Neural progenitor cell (in vitro differentiated cells): ENCODE measurements around the gene CAP2. TPM values are rescaled to one million over a fixed set of nuclear protein-coding genes. Genes with fewer than 3 reads are reported as not detected.
"Not testable (repeated sequence)": the region's sequence is repeated elsewhere in the genome, so short reads cannot be mapped to it uniquely, and the experiment has no call there.

ENCODE experiments used
- DNase-seq: peaks from one replicate; pipeline ENCODE4 v3.0.0-alpha.2; 2016; ENCODE audit warnings: low spot score
- H2AFZ ChIP-seq: fragments of 200-600 bp; sonication (generic); replicated peaks from 2 replicates; pipeline ENCODE4 v1.6.1; 2016; ENCODE audit warnings: antibody characterized with exemption
- H3F3A ChIP-seq: fragments of 200-600 bp; sonication (generic); 2 replicates; pipeline ENCODE4 v1.6.1; 2016; ENCODE audit warnings: antibody characterized with exemption, low read depth
- H3K27ac ChIP-seq: fragments of 200-600 bp; sonication (generic); 2 replicates; pipeline ENCODE4 v1.5.1; 2016; ENCODE audit warnings: mild to moderate bottlenecking
- H3K27me3 ChIP-seq: fragments of 200-600 bp; sonication (generic); 2 replicates; pipeline ENCODE4 v1.6.1; 2016; ENCODE audit warnings: mild to moderate bottlenecking, moderate library complexity
- H3K36me3 ChIP-seq: fragments of 200-600 bp; sonication (generic); 2 replicates; pipeline ENCODE4 v1.5.1; 2016
- H3K4me1 ChIP-seq: fragments of 200-600 bp; sonication (generic); 2 replicates; pipeline ENCODE4 v1.6.1; 2016; ENCODE audit warnings: mixed run types
- H3K4me2 ChIP-seq: fragments of 200-600 bp; sonication (generic); 2 replicates; pipeline ENCODE4 v1.6.1; 2016
- H3K4me3 ChIP-seq: fragments of 200-600 bp; sonication (generic); 2 replicates; pipeline ENCODE4 v1.5.1; 2016
- H3K79me2 ChIP-seq: fragments of 200-600 bp; sonication (generic); 2 replicates; pipeline ENCODE4 v1.6.1; 2016; ENCODE audit warnings: low read depth
- H3K9ac ChIP-seq: fragments of 200-600 bp; sonication (generic); 2 replicates; pipeline ENCODE4 v1.6.1; 2016
- H3K9me3 ChIP-seq: fragments of 200-600 bp; sonication (generic); 2 replicates; pipeline ENCODE4 v1.5.1; 2016; ENCODE audit warnings: low read depth
- H4K20me1 ChIP-seq: fragments of 200-600 bp; sonication (generic); 2 replicates; pipeline ENCODE4 v1.6.1; 2016; ENCODE audit warnings: low read depth
- H3K27ac Mint-ChIP-seq: 3 replicates; pipeline ENCODE4 v1.8.0; 2021; ENCODE audit warnings: mixed read lengths
- H3K27me3 Mint-ChIP-seq: 2 replicates; pipeline ENCODE4 v1.8.0; 2022; ENCODE audit warnings: low read depth, mild to moderate bottlenecking, inconsistent platforms, moderate library complexity, mixed read lengths; ENCODE audit not compliant: insufficient read depth
- H3K36me3 Mint-ChIP-seq: 3 replicates; pipeline ENCODE4 v1.8.0; 2021; ENCODE audit warnings: mixed read lengths
- H3K4me1 Mint-ChIP-seq: 3 replicates; pipeline ENCODE4 v1.8.0; 2021; ENCODE audit warnings: mixed read lengths
- H3K4me3 Mint-ChIP-seq: 3 replicates; pipeline ENCODE4 v1.8.0; 2021; ENCODE audit warnings: mild to moderate bottlenecking, moderate library complexity, mixed read lengths
- H3K9me3 Mint-ChIP-seq: 3 replicates; pipeline ENCODE4 v1.8.0; 2020; ENCODE audit warnings: mixed read lengths
- EZH2 ChIP-seq: fragments of 200-600 bp; sonication (generic); IDR thresholded peaks from 2 replicates; pipeline ENCODE4 v1.6.1; 2017; ENCODE audit warnings: antibody characterized with exemption, mild to moderate bottlenecking, moderate library complexity
- EZH2phosphoT487 ChIP-seq: fragments of 200-600 bp; sonication (generic); IDR thresholded peaks from 2 replicates; pipeline ENCODE4 v1.6.1; 2017; ENCODE audit warnings: antibody characterized with exemption
- total RNA-seq: library from RNA; depleted of rRNA; stranded (reverse); fragments of >200 nt; gene quantifications from 2 replicates; pipeline ENCODE4 v1.2.3, GENCODE V29; 2015; ENCODE audit warnings: low replicate concordance
- TF ChIP-seq, protein P1 (sequence below): fragments of 200-600 bp; sonication (generic); IDR thresholded peaks from 2 replicates; pipeline ENCODE4 v1.5.1; 2017; ENCODE audit warnings: antibody characterized with exemption, mild to moderate bottlenecking

The CAP2 gene
- total RNA-seq, 1 donor from 2014 or later = 27.4 TPM

DNA sequence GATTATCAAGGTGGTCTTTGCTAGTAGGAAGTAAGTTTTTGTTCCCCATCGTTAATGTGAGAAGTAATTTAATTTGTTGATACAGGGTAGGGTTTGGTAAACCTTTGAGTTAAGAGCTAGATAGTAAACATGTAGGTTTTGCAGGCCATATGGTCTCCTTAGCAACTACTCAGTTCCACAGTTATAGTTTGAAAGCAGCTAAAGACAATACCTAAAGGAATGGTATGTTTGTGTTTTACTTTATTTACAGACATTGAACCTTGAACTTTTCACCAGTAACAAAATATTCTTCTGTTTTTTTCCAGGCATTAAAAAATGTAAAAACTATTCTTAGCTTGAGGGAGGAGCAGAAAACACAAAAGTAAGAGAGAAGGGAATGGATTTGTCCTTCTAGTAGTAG, 1.7 kb downstream of the CAP2 start:
- Histone ChIP-seq H3K27ac (no peak overlapping the region), H2AFZ (no peak overlapping the region), H3K9ac (no peak overlapping the region), H4K20me1 (no peaks in the 10 kb centered on the region), H3K4me2 (peak overlapping the region; percentile 96), H3K36me3 (peaks cover 12% of the 10 kb centered on the region), H3F3A (peaks cover 6% of the 10 kb centered on the region), H3K79me2 (peaks cover 52% of the 10 kb centered on the region), H3K9me3 (no peaks in the 10 kb centered on the region), H3K27me3 (no peaks in the 10 kb centered on the region), H3K4me1 (peaks cover 14% of the 10 kb centered on the region), H3K4me3 (peak overlapping the region; percentile 87)
- peaks cover 33% of the 10 kb centered on the region for H3K9me3 Mint-ChIP-seq
- H3K4me3 Mint-ChIP-seq = peak overlapping the region; percentile 99
- no peak overlapping the region for H3K27ac Mint-ChIP-seq
- no peak for TF ChIP-seq EZH2
- no peak for TF ChIP-seq EZH2phosphoT487
- TF ChIP-seq, protein P1, sequence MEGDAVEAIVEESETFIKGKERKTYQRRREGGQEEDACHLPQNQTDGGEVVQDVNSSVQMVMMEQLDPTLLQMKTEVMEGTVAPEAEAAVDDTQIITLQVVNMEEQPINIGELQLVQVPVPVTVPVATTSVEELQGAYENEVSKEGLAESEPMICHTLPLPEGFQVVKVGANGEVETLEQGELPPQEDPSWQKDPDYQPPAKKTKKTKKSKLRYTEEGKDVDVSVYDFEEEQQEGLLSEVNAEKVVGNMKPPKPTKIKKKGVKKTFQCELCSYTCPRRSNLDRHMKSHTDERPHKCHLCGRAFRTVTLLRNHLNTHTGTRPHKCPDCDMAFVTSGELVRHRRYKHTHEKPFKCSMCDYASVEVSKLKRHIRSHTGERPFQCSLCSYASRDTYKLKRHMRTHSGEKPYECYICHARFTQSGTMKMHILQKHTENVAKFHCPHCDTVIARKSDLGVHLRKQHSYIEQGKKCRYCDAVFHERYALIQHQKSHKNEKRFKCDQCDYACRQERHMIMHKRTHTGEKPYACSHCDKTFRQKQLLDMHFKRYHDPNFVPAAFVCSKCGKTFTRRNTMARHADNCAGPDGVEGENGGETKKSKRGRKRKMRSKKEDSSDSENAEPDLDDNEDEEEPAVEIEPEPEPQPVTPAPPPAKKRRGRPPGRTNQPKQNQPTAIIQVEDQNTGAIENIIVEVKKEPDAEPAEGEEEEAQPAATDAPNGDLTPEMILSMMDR = no peak
- DNase-seq = no peak
- peaks cover 7% of the 10 kb centered on the region for H3K27me3 Mint-ChIP-seq
- peaks cover 30% of the 10 kb centered on the region for H3K36me3 Mint-ChIP-seq
- peaks cover 19% of the 10 kb centered on the region for H3K4me1 Mint-ChIP-seq

DNA sequence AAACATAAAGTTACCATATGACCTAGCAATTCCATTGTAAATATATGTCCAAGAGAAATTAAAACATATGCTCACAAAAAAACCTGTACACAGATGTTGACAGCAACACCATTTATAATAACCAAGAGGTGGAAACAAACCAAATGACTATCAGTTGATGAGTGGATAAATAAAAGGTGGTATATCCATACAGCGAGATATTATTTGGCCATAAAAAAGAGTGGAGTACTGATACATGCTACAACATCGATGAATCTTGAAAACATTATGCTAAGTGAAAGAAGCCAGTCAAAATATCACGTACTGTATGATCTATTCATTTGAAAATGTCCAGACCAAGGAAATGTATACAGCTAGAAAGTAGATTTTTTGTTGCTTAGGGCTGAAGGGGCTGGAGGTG, 2.9 kb downstream of the CAP2 start:
- H3K27ac Mint-ChIP-seq = no peak overlapping the region
- DNase-seq = no peak
- Histone ChIP-seq H3K27me3 (no peaks in the 10 kb centered on the region), H3K36me3 (peaks cover 12% of the 10 kb centered on the region), H4K20me1 (no peaks in the 10 kb centered on the region), H3K79me2 (peaks cover 59% of the 10 kb centered on the region), H3K9me3 (no peaks in the 10 kb centered on the region), H3K4me3 (no peak overlapping the region), H2AFZ (no peak overlapping the region), H3K4me1 (peaks cover 14% of the 10 kb centered on the region), H3K9ac (no peak overlapping the region), H3K4me2 (no peak overlapping the region), H3F3A (peaks cover 6% of the 10 kb centered on the region), H3K27ac (no peak overlapping the region)
- peaks cover 38% of the 10 kb centered on the region for H3K36me3 Mint-ChIP-seq
- H3K4me1 Mint-ChIP-seq = peaks cover 19% of the 10 kb centered on the region
- no peak overlapping the region for H3K4me3 Mint-ChIP-seq
- no peak for TF ChIP-seq EZH2
- no peak for TF ChIP-seq EZH2phosphoT487
- TF ChIP-seq, protein P1 = no peak
- H3K27me3 Mint-ChIP-seq = peaks cover 7% of the 10 kb centered on the region
- peaks cover 43% of the 10 kb centered on the region for H3K9me3 Mint-ChIP-seq

DNA sequence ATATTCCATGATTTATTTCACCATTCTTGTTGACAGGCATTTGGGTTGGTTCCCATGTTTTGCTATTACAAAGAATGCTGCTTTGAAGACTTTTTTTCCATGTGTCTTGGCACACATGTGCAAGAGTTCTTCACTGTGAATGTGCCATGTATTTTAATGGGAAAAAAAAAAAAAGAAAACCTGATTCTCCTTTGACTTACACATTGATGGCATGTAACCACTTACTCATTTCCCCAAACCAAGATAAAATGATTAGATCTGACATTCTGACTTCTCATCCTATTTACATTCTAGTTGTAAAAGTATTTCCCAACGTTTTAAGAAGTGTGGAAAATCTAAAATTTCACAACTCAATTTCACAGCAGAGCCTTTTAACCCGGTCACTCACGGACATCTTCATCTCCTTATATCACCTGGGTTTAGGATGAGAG, 4.4 kb downstream of the CAP2 start:
- H3K27ac ChIP-seq = no peak overlapping the region
- Mint-ChIP-seq H3K4me1 (peaks cover 14% of the 10 kb centered on the region), H3K4me3 (no peak overlapping the region), H3K9me3 (peaks cover 48% of the 10 kb centered on the region), H3K27ac (no peak overlapping the region), H3K27me3 (peaks cover 7% of the 10 kb centered on the region), H3K36me3 (peaks cover 43% of the 10 kb centered on the region)
- H4K20me1 ChIP-seq = no peaks in the 10 kb centered on the region
- peaks cover 6% of the 10 kb centered on the region for H3F3A ChIP-seq
- no peaks in the 10 kb centered on the region for H3K27me3 ChIP-seq
- H3K4me1 ChIP-seq = peaks cover 9% of the 10 kb centered on the region
- peaks cover 74% of the 10 kb centered on the region for H3K79me2 ChIP-seq
- H2AFZ ChIP-seq = no peak overlapping the region
- H3K36me3 ChIP-seq = peaks cover 12% of the 10 kb centered on the region
- H3K9ac ChIP-seq = no peak overlapping the region
- no peak overlapping the region for H3K4me3 ChIP-seq
- H3K9me3 ChIP-seq = no peaks in the 10 kb centered on the region
- H3K4me2 ChIP-seq = no peak overlapping the region
- DNase-seq = no peak
- TF ChIP-seq, protein P1 = no peak

DNA sequence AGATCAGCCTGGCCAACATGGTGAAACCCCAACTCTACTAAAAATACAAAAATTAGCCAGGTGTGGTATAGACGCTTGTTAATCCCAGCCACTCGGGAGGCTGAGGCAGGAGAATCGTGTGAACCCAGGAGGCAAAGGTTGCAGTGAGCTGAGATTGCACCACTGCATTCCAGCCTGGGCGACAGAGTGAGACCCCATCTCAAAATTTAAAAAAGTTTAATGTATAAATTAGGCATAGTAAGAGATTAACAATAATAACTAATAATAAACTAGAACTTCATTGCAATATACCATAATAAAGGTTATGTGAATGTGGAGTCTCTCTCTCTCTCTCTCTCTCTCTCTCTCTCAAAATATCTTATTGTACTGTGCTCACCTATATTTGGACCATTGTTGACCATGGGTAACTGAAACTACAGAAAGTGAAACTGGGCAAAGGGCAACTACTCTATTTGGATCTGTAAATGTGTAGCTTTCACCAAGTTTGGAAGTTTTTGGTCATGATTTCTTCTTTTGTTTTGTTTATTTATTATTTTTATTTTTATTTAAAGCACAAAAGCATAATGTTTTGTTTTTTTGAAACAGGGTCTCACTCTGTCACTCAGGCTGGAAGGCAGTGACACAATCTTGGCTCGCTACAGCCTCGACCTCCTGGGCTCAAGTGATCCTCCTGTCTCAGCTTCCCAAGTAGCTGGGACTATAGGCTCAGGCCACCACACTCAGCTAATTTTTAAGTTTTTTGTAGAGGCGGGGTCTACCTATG, 12.0 kb downstream of the CAP2 start:
- DNase-seq, H3K4me1 ChIP-seq, H3K27ac ChIP-seq, H3K4me3 Mint-ChIP-seq, H3K27ac Mint-ChIP-seq, H3K4me2 ChIP-seq, H3K36me3 ChIP-seq, H3K4me1 Mint-ChIP-seq, H3K9ac ChIP-seq, H3K27me3 Mint-ChIP-seq, H3F3A ChIP-seq, H3K27me3 ChIP-seq, H4K20me1 ChIP-seq, H3K4me3 ChIP-seq, H2AFZ ChIP-seq, H3K9me3 ChIP-seq: not testable (repeated sequence)
- peaks cover 48% of the 10 kb centered on the region for H3K79me2 ChIP-seq
- peaks cover 20% of the 10 kb centered on the region for H3K9me3 Mint-ChIP-seq
- peaks cover 33% of the 10 kb centered on the region for H3K36me3 Mint-ChIP-seq
